Activated gamma-delta T cell (primary cell): Measurements from ENCODE around the gene MGMT.

Experiments used
- DNase-seq: peaks from one replicate; lab custom pipeline; 2025; lab: John Stamatoyannopoulos, UW

The MGMT gene

GRCh38 chr10:129494740-129495139, 27.7 kb downstream of the MGMT start:
- no peak for DNase-seq

GRCh38 chr10:129495256-129495655, 28.2 kb downstream of the MGMT start:
- DNase-seq: no peak

- DNase-seq: no peak
Measured at GRCh38 chr10:129495698-129496097, 28.7 kb downstream of the MGMT start.

GRCh38 chr10:129497013-129497412, 30.0 kb downstream of the MGMT start:
- no peak for DNase-seq

GRCh38 chr10:129498680-129499079, 31.6 kb downstream of the MGMT start:
- DNase-seq: no peak

GRCh38 chr10:129500617-129501339, 33.7 kb downstream of the MGMT start:
- DNase-seq: no peak

- no peak for DNase-seq
Measured at GRCh38 chr10:129501652-129502436, 34.8 kb downstream of the MGMT start.

- DNase-seq: no peak
Measured at GRCh38 chr10:129502448-129502847, 35.4 kb downstream of the MGMT start.

GRCh38 chr10:129505500-129506075, 38.5 kb downstream of the MGMT start:
- DNase-seq: no peak

- DNase-seq: no peak
Measured at GRCh38 chr10:129506101-129506797, 39.2 kb downstream of the MGMT start.

GRCh38 chr10:129507216-129507889, 40.3 kb downstream of the MGMT start:
- no peak for DNase-seq

- DNase-seq: no peak
Measured at GRCh38 chr10:129509155-129509554, 42.1 kb downstream of the MGMT start.

- no peak for DNase-seq
Measured at GRCh38 chr10:129509835-129510234, 42.8 kb downstream of the MGMT start.

- DNase-seq: no peak
Measured at GRCh38 chr10:129511086-129511485, 44.0 kb downstream of the MGMT start.

- DNase-seq: no peak
Measured at GRCh38 chr10:129511758-129512157, 44.7 kb downstream of the MGMT start.

- DNase-seq: no peak
Measured at GRCh38 chr10:129513312-129513711, 46.3 kb downstream of the MGMT start.

GRCh38 chr10:129514568-129515451, 47.8 kb downstream of the MGMT start:
- no peak for DNase-seq

- no peak for DNase-seq
Measured at GRCh38 chr10:129516846-129517679, 50.0 kb downstream of the MGMT start.

GRCh38 chr10:129517680-129518057, 50.6 kb downstream of the MGMT start:
- no peak for DNase-seq

- no peak for DNase-seq
Measured at GRCh38 chr10:129518793-129519192, 51.8 kb downstream of the MGMT start.
